ENCODE data around the gene BACH2. TPM values are rescaled to one million over a fixed set of nuclear protein-coding genes. Genes with fewer than 3 reads are reported as not detected.

Gene BACH2
- total and polyA plus RNA-seq, 2 experiments from 2014 or later = 1.6 to 5.7 TPM

DNA sequence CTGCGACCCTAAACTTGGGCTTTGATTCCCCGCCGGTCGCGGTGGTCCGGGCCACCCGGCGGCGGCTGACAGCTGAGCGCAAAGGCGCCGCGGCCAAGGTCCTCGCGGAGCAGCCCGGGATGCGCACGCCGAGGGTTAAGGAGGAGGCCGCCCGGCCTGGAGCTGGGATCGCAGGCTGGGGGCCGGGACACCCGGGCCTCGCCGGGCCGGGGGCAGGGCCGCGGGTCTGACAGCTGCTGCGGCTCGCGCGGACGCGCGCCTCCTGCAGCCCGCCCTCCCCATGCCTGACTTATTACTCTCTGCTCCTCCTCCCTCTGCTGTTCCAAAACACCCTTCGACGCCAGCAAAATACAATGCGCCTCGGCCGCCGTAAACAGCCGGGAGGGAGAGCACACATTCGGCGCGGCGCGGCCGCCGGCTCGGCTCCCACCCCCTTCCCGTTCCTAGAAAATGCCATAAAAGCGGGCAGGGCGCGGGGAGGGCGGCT is 746 bp downstream of the BACH2 start (continued):
- TF ChIP-seq ZNF462 (CRISPR knock-in tag; IDR thresholded peaks at IDR 0.05) (no peak), POLR2AphosphoS5 (IDR thresholded peaks at IDR 0.05; ENCODE audit: low read depth) (no peak), ZNF114 (CRISPR knock-in tag; IDR thresholded peaks at IDR 0.05) (no peak), EZH2 (IDR thresholded peaks at IDR 0.05; ENCODE audit: low read depth, unreplicated experiment) (no peak)

DNA sequence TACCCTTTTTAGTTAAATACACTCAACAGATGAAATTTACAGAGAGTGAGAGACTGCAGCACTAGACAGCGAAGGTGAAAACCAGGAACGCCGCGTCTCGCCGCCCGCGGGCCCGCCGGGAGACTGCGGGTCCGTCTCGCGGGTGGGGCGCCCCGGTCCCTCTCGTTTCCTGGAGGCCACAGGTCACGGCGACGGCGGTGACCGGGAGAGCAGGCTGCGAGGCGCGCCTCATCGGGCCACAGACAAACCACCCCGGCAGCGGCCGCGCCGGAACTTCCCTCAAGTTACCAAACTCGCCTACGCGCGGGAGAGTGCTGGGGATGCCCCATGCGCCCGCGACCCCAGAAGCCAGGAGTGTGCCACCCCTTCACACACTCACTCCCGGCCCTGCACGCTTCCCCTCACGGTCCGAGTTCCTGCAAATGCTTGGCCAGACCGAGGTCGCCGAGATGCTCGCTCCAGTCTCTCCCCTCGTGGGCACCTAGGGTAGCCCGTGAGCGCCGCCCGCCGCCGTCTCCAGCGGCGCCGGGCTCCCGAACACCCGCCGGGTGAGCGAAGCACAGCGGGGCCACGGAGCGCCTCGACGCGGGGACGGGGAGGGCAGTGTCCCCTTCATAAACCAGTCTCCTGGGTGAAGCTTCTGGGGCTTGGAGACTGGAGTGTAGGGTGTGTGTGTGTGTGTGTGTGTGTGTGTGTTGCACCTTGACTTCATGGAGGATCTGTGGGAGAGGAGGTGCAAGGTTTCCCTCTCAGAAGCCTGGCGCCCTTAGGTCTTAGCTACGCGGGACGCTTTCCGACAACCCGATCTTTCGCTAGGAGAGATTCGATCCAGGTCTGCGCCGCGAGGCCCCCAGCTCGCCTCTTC is 1.4 kb downstream of the BACH2 start:
- Mint-ChIP-seq H3K27ac (no peak overlapping the region), H3K36me3 (ENCODE audit: low read depth) (no peaks in the 10 kb centered on the region), H3K27me3 (ENCODE audit: insufficient read depth, low read depth, poor library complexity) (peaks cover 39% of the 10 kb centered on the region), H3K9me3 (no peaks in the 10 kb centered on the region), H3K4me3 (peak overlapping the region; percentile 79), H3K4me1 (peaks cover 28% of the 10 kb centered on the region)
- Histone ChIP-seq H3K27me3 (ENCODE audit: insufficient read depth) (peaks cover 46% of the 10 kb centered on the region), H3K27ac (ENCODE audit: low read depth) (no peak overlapping the region), H3K79me2 (replicated peaks; ENCODE audit: insufficient read depth) (peaks cover 9% of the 10 kb centered on the region), H3K9me2 (ENCODE audit: insufficient read depth) (no peaks in the 10 kb centered on the region), H3K36me3 (ENCODE audit: insufficient read depth) (no peaks in the 10 kb centered on the region), H4K20me1 (replicated peaks; ENCODE audit: insufficient read depth) (peaks cover 12% of the 10 kb centered on the region), H3F3A (replicated peaks; ENCODE audit: low read depth) (peaks cover 6% of the 10 kb centered on the region; the same call in 1 of the 2 replicates), H3K4me1 (ENCODE audit: insufficient read depth) (peaks cover 39% of the 10 kb centered on the region), H2AFZ (no peak overlapping the region; the same call in 1 of the 2 replicates), H3K4me2 (peak overlapping the region; percentile 96), H3K4me3 (peak overlapping the region; percentile 85)
- ATAC-seq (peak; percentile 10), DNase-seq (ENCODE audit: low spot score) (peak; percentile 48)
- TF ChIP-seq ZNF331 (CRISPR knock-in tag; IDR thresholded peaks at IDR 0.05; ENCODE audit: low read depth) = no peak
- TF ChIP-seq EZH2 (IDR thresholded peaks at IDR 0.05; ENCODE audit: low read depth, unreplicated experiment) = peak; percentile 5

Data from GM23338 (cell line).